ENCODE results near the gene EPHA6.

EPHA6 gene

GRCh38 chr3:97647441-97647982 is 833.1 kb downstream of the EPHA6 start:
- no peak overlapping the region for H3K4me3 ChIP-seq (ENCODE audit: low read depth, low read length)
- TF ChIP-seq CTCF (IDR thresholded peaks at IDR 0.05; ENCODE audit: insufficient read depth, low read depth, low read length, missing control alignments): no peak
- DNase-seq (ENCODE audit: low read depth): no peak

- no peak overlapping the region for H3K4me3 ChIP-seq (ENCODE audit: low read depth, low read length)
- TF ChIP-seq CTCF (IDR thresholded peaks at IDR 0.05; ENCODE audit: insufficient read depth, low read depth, low read length, missing control alignments): no peak
- DNase-seq (ENCODE audit: low read depth): no peak
Measured at GRCh38 chr3:97655971-97656370, 841.6 kb downstream of the EPHA6 start.

GRCh38 chr3:97656638-97657037 is 842.2 kb downstream of the EPHA6 start:
- TF ChIP-seq CTCF (IDR thresholded peaks at IDR 0.05; ENCODE audit: insufficient read depth, low read depth, low read length, missing control alignments): no peak
- DNase-seq (ENCODE audit: low read depth): no peak
- H3K4me3 ChIP-seq (ENCODE audit: low read depth, low read length): no peak overlapping the region

- H3K4me3 ChIP-seq (ENCODE audit: low read depth, low read length): no peak overlapping the region
- peak; percentile 27 for DNase-seq (ENCODE audit: low read depth)
- TF ChIP-seq CTCF (IDR thresholded peaks at IDR 0.05; ENCODE audit: insufficient read depth, low read depth, low read length, missing control alignments): peak; percentile 60
Measured at GRCh38 chr3:97658668-97659285, 844.4 kb downstream of the EPHA6 start.

- no peak overlapping the region for H3K4me3 ChIP-seq (ENCODE audit: low read depth, low read length)
- no peak for DNase-seq (ENCODE audit: low read depth)
- no peak for TF ChIP-seq CTCF (IDR thresholded peaks at IDR 0.05; ENCODE audit: insufficient read depth, low read depth, low read length, missing control alignments)
Measured at GRCh38 chr3:97662264-97662663, 847.9 kb downstream of the EPHA6 start.

- no peak for TF ChIP-seq CTCF (IDR thresholded peaks at IDR 0.05; ENCODE audit: insufficient read depth, low read depth, low read length, missing control alignments)
- no peak for DNase-seq (ENCODE audit: low read depth)
- no peak overlapping the region for H3K4me3 ChIP-seq (ENCODE audit: low read depth, low read length)
Measured at GRCh38 chr3:97662762-97663161, 848.4 kb downstream of the EPHA6 start.

- no peak for DNase-seq (ENCODE audit: low read depth)
- TF ChIP-seq CTCF (IDR thresholded peaks at IDR 0.05; ENCODE audit: insufficient read depth, low read depth, low read length, missing control alignments): no peak
- no peak overlapping the region for H3K4me3 ChIP-seq (ENCODE audit: low read depth, low read length)
Measured at GRCh38 chr3:97665896-97666295, 851.5 kb downstream of the EPHA6 start.

Measured in GM12865 (cell line).